GM06990 (cell line): Measurements from ENCODE around the gene RALY.

Experiments
- DNase-seq: peaks from one replicate; pipeline ENCODE4 v3.0.0-alpha.2; 2011; ENCODE audit not compliant: insufficient read length; ENCODE audit errors: extremely low read depth
- H3K27me3 ChIP-seq: replicated peaks from 2 replicates; pipeline ENCODE4 v1.6.0; 2011; ENCODE audit warnings: low read length; ENCODE audit not compliant: control insufficient read depth, insufficient read depth
- H3K36me3 ChIP-seq: 2 replicates; pipeline ENCODE4 v1.5.1; 2011; ENCODE audit warnings: low read length; ENCODE audit not compliant: control insufficient read depth, insufficient read depth
- H3K4me3 ChIP-seq: replicated peaks from 2 replicates; pipeline ENCODE4 v1.5.1; 2011; ENCODE audit warnings: low read depth, mild to moderate bottlenecking, control low read depth, low read length
- CTCF ChIP-seq: IDR thresholded peaks from 2 replicates; pipeline ENCODE4 v1.5.1; 2011; ENCODE audit warnings: low read length, control low read depth, mild to moderate bottlenecking, inconsistent platforms; ENCODE audit not compliant: insufficient read depth, poor library complexity, severe bottlenecking

The RALY gene

GRCh38 chr20:34089175-34089479, 95.4 kb downstream of the RALY start:
- DNase-seq: no peak
- peaks cover 37% of the 10 kb centered on the region for H3K36me3 ChIP-seq
- no peak for TF ChIP-seq CTCF
- no peaks in the 10 kb centered on the region for H3K27me3 ChIP-seq
- H3K4me3 ChIP-seq: no peak overlapping the region

- Histone ChIP-seq H3K27me3 (no peaks in the 10 kb centered on the region), H3K4me3 (no peak overlapping the region), H3K36me3 (peaks cover 34% of the 10 kb centered on the region)
- no peak for DNase-seq
- TF ChIP-seq CTCF: no peak
Measured at GRCh38 chr20:34089655-34090345, 96.1 kb downstream of the RALY start.

- Histone ChIP-seq H3K36me3 (peaks cover 31% of the 10 kb centered on the region), H3K27me3 (no peaks in the 10 kb centered on the region)
- TF ChIP-seq CTCF: no peak
Measured at GRCh38 chr20:34090645-34091044, 96.9 kb downstream of the RALY start.

GRCh38 chr20:34091637-34092200, 98.0 kb downstream of the RALY start:
- H3K27me3 ChIP-seq: no peaks in the 10 kb centered on the region
- no peak for TF ChIP-seq CTCF
- DNase-seq: no peak
- H3K4me3 ChIP-seq: no peak overlapping the region
- H3K36me3 ChIP-seq: peaks cover 33% of the 10 kb centered on the region

More at GRCh38 chr20:34090645-34091044, 96.9 kb downstream of the RALY start:
- no peak overlapping the region for H3K4me3 ChIP-seq
- DNase-seq: no peak

- DNase-seq: no peak
- TF ChIP-seq CTCF: no peak
- H3K27me3 ChIP-seq: no peaks in the 10 kb centered on the region
- H3K36me3 ChIP-seq: peaks cover 24% of the 10 kb centered on the region
- no peak overlapping the region for H3K4me3 ChIP-seq
Measured at GRCh38 chr20:34093895-34094294, 100.2 kb downstream of the RALY start.

- no peak for DNase-seq
Measured at GRCh38 chr20:34095825-34096224, 102.1 kb downstream of the RALY start.

More at GRCh38 chr20:34095825-34096224, 102.1 kb downstream of the RALY start:
- TF ChIP-seq CTCF: no peak
- Histone ChIP-seq H3K36me3 (peaks cover 21% of the 10 kb centered on the region), H3K4me3 (no peak overlapping the region), H3K27me3 (no peaks in the 10 kb centered on the region)
